Muscle layer of colon (tissue), 2 donors: ENCODE data around the gene C19orf47.

Experiments
- H3K27ac ChIP-seq: one replicate; pipeline ENCODE4 v1.7.0; 2013; ENCODE audit warnings: low read depth, mild to moderate bottlenecking, low read length, moderate library complexity
- H3K27me3 ChIP-seq, 2 donors: one replicate each; pipeline ENCODE4 v1.7.0; 2013; ENCODE audit warnings: low read length in 2 of 2, mild to moderate bottlenecking in 2 of 2; ENCODE audit not compliant: insufficient read depth in 2 of 2, control insufficient read depth in 1 of 2
- H3K36me3 ChIP-seq: one replicate; pipeline ENCODE4 v1.7.0; 2013; ENCODE audit warnings: mild to moderate bottlenecking, low read length; ENCODE audit not compliant: insufficient read depth
- H3K4me1 ChIP-seq: one replicate; pipeline ENCODE4 v1.7.0; 2013; ENCODE audit warnings: mild to moderate bottlenecking, low read length; ENCODE audit not compliant: insufficient read depth
- H3K4me3 ChIP-seq, 2 donors: one replicate each; pipeline ENCODE4 v1.7.0; 2013; ENCODE audit warnings: low read length in 2 of 2, low read depth in 1 of 2, mild to moderate bottlenecking in 1 of 2, moderate library complexity in 1 of 2
- H3K9ac ChIP-seq: one replicate; pipeline ENCODE4 v1.7.0; 2013; ENCODE audit warnings: low read length
- H3K9me3 ChIP-seq: one replicate; pipeline ENCODE4 v1.7.0; 2013; ENCODE audit warnings: mild to moderate bottlenecking, low read length
- donor health status: abdominal sarcoma.
- donor health status: Adenocarcinoma of cecum.

The C19orf47 gene

GRCh38 chr19:40321566-40322270 is 26.5 kb downstream of the C19orf47 start:
- peaks cover 59% of the 10 kb centered on the region for H3K36me3 ChIP-seq
- no peak overlapping the region for H3K9ac ChIP-seq

GRCh38 chr19:40321076-40321475 is 27.1 kb downstream of the C19orf47 start:
- Histone ChIP-seq H3K27me3 (no peaks in the 10 kb centered on the region), H3K27ac (no peak overlapping the region), H3K4me3 (no peak overlapping the region), H3K9ac (no peak overlapping the region), H3K36me3 (peaks cover 53% of the 10 kb centered on the region), H3K4me1 (no peaks in the 10 kb centered on the region), H3K9me3 (no peaks in the 10 kb centered on the region)

More at GRCh38 chr19:40321566-40322270, 26.5 kb downstream of the C19orf47 start:
- Histone ChIP-seq H3K27ac (no peak overlapping the region), H3K9me3 (no peaks in the 10 kb centered on the region), H3K27me3 (no peaks in the 10 kb centered on the region), H3K4me1 (no peaks in the 10 kb centered on the region), H3K4me3 (no peak overlapping the region)

DNA sequence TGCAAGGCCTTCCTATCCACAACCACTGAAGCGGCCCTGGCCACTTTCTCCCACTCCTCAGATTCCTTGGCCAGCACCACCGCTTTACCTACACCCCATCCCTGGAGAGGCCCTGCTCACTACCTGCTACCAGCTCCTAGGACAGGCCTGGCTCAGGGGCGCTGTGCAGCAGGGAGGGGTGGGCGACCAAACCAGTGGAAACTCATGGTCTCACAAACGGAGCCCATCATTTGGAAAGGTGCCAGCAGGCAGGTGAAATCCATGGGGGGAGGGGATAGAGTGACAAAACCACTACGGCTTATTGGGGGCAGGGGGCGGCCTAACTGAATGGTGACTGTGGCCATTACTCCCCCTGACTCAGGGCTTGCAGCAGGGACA is 27.6 kb downstream of the C19orf47 start:
- Histone ChIP-seq H3K9me3 (no peaks in the 10 kb centered on the region), H3K27ac (no peak overlapping the region), H3K36me3 (peaks cover 48% of the 10 kb centered on the region), H3K4me1 (no peaks in the 10 kb centered on the region), H3K27me3 (no peaks in the 10 kb centered on the region), H3K9ac (no peak overlapping the region), H3K4me3 (no peak overlapping the region)

- Histone ChIP-seq H3K4me3 (no peak overlapping the region), H3K4me1 (no peaks in the 10 kb centered on the region), H3K27ac (no peak overlapping the region), H3K9me3 (no peaks in the 10 kb centered on the region), H3K9ac (no peak overlapping the region), H3K36me3 (peaks cover 19% of the 10 kb centered on the region), H3K27me3 (no peaks in the 10 kb centered on the region)
These were observed 30.9 kb downstream of the C19orf47 start for GRCh38 chr19:40317338-40317737.

DNA sequence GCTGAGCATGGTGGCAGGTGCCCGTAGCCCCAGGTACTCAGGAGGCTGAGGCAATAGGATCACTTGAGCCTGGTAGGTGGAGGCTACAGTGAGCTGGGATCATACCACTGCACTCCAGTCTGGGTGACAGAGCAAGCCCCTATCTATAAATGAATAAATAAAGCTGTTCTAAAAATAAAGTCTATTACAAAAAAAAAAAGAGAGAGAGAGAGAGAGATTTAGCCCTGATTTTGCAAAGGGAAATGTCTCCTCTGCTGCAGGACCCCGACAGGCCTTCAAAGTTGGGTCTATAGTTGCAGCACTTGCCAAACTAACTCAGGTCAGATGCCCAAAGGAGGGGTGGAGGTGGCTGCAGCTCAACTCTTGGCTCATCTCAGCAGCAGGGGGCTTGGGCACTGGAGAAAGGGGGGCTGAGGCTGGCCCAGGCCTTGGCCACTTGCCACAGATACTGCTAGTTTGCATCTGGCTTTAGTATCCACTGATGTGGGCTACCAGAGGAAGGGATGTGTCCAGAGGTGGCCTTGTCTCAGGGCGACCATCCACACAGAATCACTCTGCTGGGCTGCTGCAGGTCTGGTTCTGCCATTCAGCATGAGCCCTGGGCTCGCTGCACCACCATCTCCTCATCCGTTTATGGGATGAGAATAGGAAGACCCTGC is 32.3 kb downstream of the C19orf47 start:
- Histone ChIP-seq H3K9ac (no peak overlapping the region), H3K27me3 (no peaks in the 10 kb centered on the region), H3K27ac (no peak overlapping the region)

DNA sequence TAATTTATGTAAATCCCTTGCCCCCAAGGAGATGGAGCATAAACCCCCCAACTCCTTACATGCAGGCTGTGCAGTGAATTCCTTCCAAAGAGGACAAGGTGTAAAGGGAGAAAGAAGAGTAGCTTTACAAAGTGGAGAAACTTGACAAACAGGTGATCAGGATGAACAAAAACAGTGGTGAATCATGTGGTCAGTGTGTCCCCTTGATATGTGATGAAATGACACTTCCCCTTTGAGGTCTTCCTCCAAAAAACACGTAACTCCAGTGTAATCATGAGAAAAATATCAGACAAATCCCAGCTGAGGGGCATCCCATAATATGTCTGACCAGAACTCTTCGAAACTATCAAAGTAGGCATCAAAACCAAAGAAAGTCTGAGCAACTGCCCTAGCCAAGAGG is 33.5 kb downstream of the C19orf47 start:
- Histone ChIP-seq H3K4me1 (no peaks in the 10 kb centered on the region), H3K9ac (no peak overlapping the region), H3K4me3 (no peak overlapping the region)

More for the DNA sequence above, 32.3 kb downstream of the C19orf47 start:
- Histone ChIP-seq H3K4me1 (no peaks in the 10 kb centered on the region), H3K36me3 (peaks cover 5% of the 10 kb centered on the region), H3K4me3 (no peak overlapping the region), H3K9me3 (no peaks in the 10 kb centered on the region)

GRCh38 chr19:40313229-40313983 is 34.8 kb downstream of the C19orf47 start:
- no peak overlapping the region for H3K9ac ChIP-seq
- no peaks in the 10 kb centered on the region for H3K27me3 ChIP-seq
- no peak overlapping the region for H3K4me3 ChIP-seq
- H3K9me3 ChIP-seq = no peaks in the 10 kb centered on the region
- no peaks in the 10 kb centered on the region for H3K36me3 ChIP-seq
- no peaks in the 10 kb centered on the region for H3K4me1 ChIP-seq
- no peak overlapping the region for H3K27ac ChIP-seq

More for the DNA sequence above, 33.5 kb downstream of the C19orf47 start:
- Histone ChIP-seq H3K27me3 (no peaks in the 10 kb centered on the region), H3K27ac (no peak overlapping the region), H3K36me3 (no peaks in the 10 kb centered on the region), H3K9me3 (no peaks in the 10 kb centered on the region)

GRCh38 chr19:40312533-40312932 is 35.7 kb downstream of the C19orf47 start:
- Histone ChIP-seq H3K27me3 (no peaks in the 10 kb centered on the region), H3K36me3 (no peaks in the 10 kb centered on the region), H3K9ac (no peak overlapping the region), H3K4me3 (no peak overlapping the region), H3K9me3 (no peaks in the 10 kb centered on the region), H3K27ac (no peak overlapping the region), H3K4me1 (no peaks in the 10 kb centered on the region)

DNA sequence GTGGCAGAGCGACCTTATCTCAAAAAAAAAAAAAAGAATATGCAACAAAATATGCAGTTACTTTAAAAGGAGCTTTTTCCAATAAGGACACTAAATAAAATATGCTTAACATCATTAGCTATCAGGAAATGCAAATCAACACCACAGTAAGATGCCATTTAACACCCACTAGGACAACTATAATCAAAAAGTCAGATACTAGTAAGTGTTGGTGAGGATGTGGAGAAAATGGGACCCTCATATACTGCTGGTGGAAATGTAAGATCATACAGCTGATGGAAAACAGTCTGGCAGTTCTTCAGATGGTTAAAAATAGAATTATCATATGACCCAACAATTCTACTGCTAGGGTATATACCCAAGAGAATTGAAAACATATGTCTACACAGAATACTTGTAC is 38.5 kb downstream of the C19orf47 start:
- H3K27ac ChIP-seq = no peak overlapping the region
- H3K9ac ChIP-seq = no peak overlapping the region
- H3K4me1 ChIP-seq = no peaks in the 10 kb centered on the region
- H3K36me3 ChIP-seq = no peaks in the 10 kb centered on the region
- no peak overlapping the region for H3K4me3 ChIP-seq
- H3K27me3 ChIP-seq = no peaks in the 10 kb centered on the region
- no peaks in the 10 kb centered on the region for H3K9me3 ChIP-seq

- no peaks in the 10 kb centered on the region for H3K9me3 ChIP-seq
- H3K9ac ChIP-seq = no peak overlapping the region
- H3K4me1 ChIP-seq = no peaks in the 10 kb centered on the region
- no peaks in the 10 kb centered on the region for H3K36me3 ChIP-seq
- H3K27ac ChIP-seq = no peak overlapping the region
- H3K27me3 ChIP-seq = no peaks in the 10 kb centered on the region
- no peak overlapping the region for H3K4me3 ChIP-seq
These were observed 42.8 kb downstream of the C19orf47 start for GRCh38 chr19:40305403-40305802.

GRCh38 chr19:40304306-40304705 is 43.9 kb downstream of the C19orf47 start:
- Histone ChIP-seq H3K9ac (no peak overlapping the region), H3K9me3 (no peaks in the 10 kb centered on the region), H3K27ac (no peak overlapping the region), H3K4me3 (no peak overlapping the region), H3K4me1 (no peaks in the 10 kb centered on the region), H3K36me3 (no peaks in the 10 kb centered on the region), H3K27me3 (no peaks in the 10 kb centered on the region)
